Activated gamma-delta T cell treated with anti-CD3 and anti-CD28 coated beads, Interleukin-2, amount 50 U/mL, for 16 hours (primary cell): Measurements from ENCODE around the gene FCHSD1.

ENCODE experiments used
- DNase-seq: peaks from one replicate; pipeline ENCODE4 v3.0.0-alpha.2; 2020; ENCODE audit warnings: low read depth

FCHSD1 gene

DNA sequence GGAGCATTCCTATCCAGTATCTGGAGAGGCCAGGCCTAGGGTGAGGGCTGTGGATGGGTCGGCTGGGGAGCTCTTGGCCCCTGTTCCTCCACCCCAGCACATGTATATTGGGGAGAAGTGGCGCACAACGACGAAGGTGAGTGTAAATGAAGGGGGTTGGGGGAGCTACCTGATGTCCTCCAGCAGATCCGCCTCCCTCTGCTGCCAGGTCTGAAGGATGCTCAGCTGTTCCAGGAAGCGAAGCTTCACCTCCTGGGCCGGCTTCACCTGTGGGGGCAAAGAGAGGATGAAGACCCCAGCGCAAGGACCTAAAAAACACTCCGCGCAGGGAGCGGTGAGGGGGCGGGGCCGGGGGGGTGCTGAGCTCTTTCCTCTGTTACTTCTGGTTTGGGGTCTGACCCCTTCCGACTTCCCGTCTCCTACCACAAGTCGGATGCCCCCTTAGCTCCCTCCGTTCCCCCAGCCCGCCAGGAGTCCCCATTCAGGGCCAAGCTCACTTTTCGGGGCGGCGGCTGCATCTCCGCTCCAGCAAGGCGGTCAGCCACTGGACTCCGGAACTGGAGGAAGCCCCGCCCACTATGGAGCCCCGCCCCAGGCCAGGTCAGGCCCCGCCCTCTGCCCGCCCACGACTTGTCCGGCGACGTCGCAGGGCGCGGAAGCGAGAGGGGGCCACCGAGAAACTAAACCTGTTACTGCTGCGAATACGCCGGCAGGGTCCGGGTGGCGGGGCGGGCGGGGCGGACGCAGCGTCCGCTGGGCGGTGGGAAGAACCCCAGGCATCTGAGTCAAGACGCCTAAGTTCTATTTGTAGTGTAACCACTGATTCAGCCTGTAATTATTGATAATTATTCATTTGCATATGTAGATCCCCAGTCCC lies at the start of gene FCHSD1:
Gene FCHSD1 (minus strand): TSS at position 568 of the 877 bp plus-strand sequence. CDS start 50 bp downstream, at position 518.
- DNase-seq = peak; percentile 70

DNA sequence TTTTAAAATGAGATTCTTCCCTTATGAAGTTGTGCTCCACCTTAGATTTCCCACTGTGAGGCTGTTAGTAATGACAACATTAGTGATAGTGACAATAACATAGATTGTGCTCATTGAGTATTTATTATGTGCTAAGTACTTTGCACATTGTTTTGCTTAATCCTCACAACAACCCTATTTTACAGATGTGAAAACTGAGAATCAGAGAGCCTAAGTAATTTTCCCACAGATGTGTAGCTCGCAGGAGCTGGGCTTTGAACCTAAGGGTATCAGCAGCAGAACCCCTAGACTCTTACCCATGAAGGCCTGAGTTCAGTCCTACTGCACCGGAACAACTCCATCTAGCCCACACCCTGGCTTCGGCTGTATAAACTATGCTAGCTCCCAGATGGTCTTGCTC lies 46.4 kb upstream of the FCHSD1 start:
- no peak for DNase-seq

DNA sequence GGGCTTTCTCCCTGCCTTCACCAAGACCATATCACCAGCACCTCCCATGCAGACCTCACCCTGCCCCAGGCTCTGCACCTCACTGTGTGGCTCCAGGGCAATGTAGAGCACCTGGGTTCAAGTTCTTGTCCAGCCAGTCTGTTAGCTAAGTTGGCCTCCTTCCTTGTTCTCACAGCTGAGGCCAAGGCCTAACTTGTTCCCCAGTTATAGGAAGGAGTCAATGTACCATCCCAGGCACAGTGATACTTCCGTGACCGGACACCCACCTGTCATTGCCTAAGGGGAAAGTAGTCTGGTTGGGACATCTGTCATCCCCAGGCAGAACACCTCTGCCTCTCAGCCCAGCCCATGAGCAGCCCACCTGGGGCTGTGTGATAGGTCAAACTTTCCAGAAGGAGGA lies 45.2 kb upstream of the FCHSD1 start:
- no peak for DNase-seq

GRCh38 chr5:141695627-141696215 lies 44.5 kb upstream of the FCHSD1 start:
- no peak for DNase-seq

DNA sequence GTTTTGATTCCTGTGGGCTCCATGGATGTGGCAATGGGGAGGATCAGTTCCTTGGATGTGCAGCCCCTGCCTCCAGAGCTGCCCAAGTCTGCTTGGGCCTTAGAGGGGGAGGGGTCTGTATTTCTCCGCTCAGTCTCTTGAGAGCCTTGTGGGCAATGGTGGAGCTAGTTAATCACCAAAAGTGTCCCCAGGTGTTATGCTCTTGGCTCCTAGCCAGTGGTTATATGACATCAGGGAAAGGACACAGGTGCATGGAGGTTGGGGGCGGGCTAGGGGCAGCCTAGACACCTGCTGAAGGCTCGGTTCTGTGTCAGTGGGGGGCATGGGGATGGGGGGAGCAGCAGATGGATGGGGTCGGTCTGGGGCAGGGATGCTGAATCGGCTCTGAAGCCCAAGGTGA lies 43.3 kb upstream of the FCHSD1 start:
- no peak for DNase-seq

GRCh38 chr5:141692919-141693725 lies 41.9 kb upstream of the FCHSD1 start:
- DNase-seq = peak; percentile 41

GRCh38 chr5:141692533-141692888 lies 41.3 kb upstream of the FCHSD1 start:
- DNase-seq = no peak

DNA sequence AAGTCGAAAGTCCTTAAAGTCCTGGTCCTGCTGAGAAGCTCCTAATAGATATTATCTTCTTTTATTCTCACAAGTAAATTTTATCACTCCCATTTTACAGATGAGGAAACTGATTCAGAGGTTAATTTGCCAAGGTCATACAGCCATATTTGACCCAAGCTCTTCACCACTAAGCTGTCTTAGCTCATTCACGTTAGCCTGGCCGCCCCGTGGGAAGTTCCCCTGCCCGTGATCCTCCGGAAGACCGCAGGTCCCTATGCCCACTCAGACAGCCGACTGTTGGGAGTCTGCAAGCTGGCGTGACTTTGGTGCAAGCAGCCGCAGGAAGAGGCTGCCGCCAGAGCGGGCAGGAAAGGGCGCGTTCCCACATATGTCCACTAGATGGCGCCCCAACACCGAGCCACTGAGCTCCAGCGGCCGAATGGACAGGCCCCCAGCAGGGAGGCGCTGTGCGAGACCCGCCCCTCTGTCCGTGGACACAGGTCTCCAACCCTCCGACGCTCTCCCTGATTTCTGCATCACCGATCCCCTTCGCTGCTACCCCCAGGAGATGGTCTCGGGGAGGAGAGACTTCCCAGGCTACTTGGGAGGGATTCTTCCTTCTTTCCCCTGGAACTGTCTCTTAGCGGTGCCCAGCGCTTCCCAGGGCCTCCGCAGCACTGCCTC lies 40.8 kb upstream of the FCHSD1 start:
- DNase-seq = peak; percentile 81

DNA sequence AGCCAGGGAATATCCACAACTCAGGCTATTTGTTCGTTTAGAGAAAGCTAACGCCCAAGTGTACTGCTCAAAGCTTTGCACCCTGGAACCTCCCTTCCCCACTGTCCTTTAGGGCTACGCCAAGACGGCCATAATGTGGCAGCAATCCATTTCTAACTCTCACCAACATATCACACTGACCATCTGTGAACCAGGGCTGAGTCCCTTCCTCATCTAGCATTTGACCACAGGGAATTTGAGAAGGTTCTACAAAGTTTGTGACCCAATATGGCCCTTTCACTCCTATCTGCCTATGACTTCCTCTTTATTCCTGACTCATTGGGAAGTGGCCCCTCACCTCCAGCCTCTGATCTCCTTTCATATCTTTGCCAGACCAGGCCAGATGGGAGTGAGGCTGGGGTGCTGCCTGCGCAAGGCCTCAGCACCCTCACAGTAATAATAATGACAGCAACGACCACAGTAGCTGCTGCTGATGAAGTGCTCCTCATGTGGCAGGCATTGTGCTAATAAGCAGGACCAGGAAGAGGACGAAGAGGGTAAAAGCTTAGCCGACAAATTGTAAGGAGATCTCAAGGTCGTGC lies 40.2 kb upstream of the FCHSD1 start:
- no peak for DNase-seq

DNA sequence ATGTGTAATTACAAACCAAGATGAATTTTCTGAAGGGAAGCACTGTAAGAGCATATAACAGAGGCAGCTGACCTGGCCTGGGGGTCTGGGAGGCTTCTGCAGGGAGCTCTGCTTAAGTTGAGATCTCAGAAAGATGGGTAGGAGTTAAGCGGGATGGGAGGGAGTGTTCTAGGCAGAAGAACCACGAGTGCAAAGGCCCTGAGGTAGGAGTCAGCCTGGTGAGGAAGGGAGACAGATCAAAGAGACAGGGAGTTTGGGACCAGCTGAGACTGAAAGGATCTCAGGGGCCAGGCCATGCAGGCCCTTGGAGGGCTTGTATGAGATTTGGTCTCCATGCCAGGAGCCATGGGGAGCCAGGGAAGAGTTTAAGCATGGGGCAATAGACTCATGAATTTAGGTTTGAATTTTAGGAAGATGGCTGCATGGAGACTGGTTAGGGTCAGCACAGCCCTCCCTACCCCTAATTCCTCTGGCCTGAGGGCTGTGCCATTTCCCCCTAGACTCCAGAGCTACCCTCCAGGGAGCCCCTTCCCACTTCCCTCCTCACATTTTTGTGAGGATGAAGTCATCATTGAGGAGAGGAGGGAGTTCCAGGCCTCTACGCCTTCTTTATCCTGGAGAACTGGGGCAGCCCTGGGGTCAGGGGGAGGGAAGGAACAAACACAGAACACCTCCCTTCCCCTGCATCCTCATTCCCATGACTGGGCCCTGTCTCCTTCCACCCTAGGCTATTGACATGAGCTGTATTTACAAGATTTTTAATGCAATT lies 35.6 kb upstream of the FCHSD1 start:
- no peak for DNase-seq

DNA sequence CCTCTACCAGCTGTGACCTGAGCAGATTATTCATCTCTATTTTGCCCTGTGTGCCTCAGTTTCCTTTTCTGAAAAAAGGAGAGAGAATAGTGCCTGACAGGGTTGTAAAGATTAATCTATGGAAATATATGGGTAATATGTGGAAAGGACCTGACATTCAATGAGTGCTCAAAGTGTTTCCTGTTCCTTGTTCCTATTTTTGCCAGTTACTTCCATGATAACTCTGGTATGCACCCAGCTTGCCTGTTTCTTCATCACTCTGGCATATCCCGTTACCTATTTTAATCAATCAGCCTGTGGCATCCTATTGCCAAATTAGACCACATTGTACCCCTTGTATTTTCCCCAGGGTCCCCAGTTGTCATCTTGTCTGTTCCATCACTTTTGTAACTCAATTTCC lies 34.4 kb upstream of the FCHSD1 start:
- no peak for DNase-seq

GRCh38 chr5:141683596-141684141 lies 32.5 kb upstream of the FCHSD1 start:
- DNase-seq = no peak

- no peak for DNase-seq
Observed at GRCh38 chr5:141681695-141682641, 30.8 kb upstream of the FCHSD1 start, which contains the start of gene ARAP3. Gene ARAP3, minus strand, starts transcription at chr5:141682230. Its CDS starts 1,744 bp downstream, at chr5:141680486.

- DNase-seq = no peak
Observed at GRCh38 chr5:141681295-141681694, 30.1 kb upstream of the FCHSD1 start.

DNA sequence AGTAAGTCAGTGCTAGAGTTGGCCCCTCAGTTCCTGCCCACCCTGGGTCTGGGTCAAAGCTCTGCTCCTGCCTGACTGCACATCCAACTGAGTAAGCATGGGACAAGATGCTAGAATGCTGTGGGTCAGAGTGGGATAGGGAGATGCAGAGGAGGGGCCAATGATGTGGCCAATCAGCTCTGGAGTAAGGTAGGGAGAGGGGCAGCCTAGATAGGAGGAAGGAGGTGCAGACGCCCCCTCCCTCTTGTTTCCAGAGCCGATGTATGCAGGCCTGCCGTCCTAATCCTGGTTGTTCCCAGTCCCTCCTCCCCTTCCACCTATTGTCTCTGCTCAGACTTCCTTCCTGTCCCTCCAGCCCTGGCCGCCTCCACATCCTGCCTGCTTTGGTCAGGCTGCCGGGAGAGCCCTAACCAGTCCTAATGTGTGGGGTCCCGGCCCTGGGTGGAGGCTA lies 29.6 kb upstream of the FCHSD1 start:
- no peak for DNase-seq

DNA sequence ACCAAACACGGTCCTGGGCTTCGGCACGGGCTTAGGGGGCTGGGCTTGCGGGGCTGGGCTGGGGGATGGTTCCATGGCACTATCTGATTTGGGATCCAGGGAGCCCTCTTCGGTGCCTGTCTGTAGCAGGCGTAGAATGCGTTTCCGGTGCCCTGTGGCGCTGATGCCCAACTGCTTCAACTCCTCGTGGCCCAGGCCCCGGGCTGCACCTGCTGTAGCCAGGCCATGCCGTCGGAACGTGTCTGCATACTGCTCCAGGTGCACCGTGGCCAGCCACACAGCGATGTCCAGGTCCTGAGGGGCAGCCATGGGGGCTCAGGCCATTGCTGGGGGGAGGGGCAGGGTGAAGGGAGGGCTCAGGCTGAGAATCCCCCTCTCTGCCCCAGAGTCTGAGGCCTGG lies 29.0 kb upstream of the FCHSD1 start:
- DNase-seq = no peak

DNA sequence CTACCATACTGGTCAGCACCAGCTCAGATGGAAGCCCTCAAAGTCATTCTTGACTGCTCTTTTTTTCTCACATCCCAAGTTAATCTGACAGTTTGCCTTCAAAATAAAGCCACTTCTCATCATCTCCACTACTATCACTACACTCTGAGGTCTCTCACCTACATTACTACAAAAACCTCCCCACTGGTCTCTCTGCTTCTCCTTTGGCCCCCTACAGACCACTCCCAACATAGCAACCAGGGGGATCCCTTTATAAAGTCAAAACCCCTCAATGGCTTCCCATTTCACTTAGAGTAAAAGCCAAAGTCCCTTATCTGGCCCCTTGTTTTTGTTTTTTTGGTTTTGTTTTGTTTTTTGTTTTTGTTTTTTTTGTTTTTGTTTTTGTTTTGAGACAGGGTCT lies 26.2 kb upstream of the FCHSD1 start:
- DNase-seq = no peak

GRCh38 chr5:141675672-141676071 lies 24.5 kb upstream of the FCHSD1 start:
- no peak for DNase-seq

DNA sequence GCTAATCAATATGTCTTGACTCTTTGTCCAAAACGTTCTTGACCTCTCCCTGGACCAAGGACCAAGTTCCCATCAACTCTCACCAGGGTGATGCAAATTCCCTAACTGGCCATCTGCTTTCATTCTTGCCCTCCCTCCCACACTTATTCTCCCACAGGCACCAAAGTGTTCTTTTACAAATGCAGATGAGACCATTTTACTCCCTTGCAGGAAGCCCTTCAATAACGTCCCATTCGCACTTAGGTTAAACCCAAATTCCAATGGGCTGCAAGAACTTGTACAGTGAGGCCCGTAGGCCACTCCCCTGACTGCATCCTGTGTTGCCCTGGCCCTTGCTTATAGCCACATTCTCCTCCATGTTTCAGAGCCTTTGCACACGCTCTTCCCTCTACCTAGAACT lies 23.5 kb upstream of the FCHSD1 start:
- no peak for DNase-seq
